Stimulated activated CD8-positive, alpha-beta memory T cell treated with anti-CD3 and anti-CD28 coated beads, Interleukin-15, amount 100 ng/mL, for 48 hours (primary cell): ENCODE results near the gene TANGO2.
"Not testable (repeated sequence)": the region's sequence is repeated elsewhere in the genome, so short reads cannot be mapped to it uniquely, and the experiment has no call there.

Experiments
- DNase-seq, 2 donors: peaks; one replicate each; pipeline ENCODE4 v3.0.0-alpha.2; 2020; ENCODE audit warnings: low read depth in 2 of 2

Gene TANGO2

GRCh38 chr22:20063271-20064139 lies 42.6 kb downstream of the TANGO2 start:
- DNase-seq, result no peak

DNA sequence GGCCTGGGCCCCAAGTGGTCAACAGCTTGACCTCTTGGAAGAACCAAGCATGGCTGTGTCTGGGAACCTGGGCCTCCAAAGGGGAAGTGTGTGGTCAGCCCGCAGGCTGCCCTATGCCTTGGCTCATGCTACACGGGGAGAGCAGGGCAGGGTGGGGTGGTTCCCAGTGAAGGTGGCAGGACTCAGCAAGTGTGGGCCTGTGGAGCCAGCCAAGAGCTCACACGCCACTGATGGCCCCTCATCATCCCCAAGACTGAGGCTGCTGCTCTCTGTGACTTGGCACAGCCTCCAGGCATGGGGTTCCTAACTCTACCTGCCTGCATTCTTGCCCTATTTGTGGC lies 43.2 kb downstream of the TANGO2 start:
- no peak for DNase-seq

DNA sequence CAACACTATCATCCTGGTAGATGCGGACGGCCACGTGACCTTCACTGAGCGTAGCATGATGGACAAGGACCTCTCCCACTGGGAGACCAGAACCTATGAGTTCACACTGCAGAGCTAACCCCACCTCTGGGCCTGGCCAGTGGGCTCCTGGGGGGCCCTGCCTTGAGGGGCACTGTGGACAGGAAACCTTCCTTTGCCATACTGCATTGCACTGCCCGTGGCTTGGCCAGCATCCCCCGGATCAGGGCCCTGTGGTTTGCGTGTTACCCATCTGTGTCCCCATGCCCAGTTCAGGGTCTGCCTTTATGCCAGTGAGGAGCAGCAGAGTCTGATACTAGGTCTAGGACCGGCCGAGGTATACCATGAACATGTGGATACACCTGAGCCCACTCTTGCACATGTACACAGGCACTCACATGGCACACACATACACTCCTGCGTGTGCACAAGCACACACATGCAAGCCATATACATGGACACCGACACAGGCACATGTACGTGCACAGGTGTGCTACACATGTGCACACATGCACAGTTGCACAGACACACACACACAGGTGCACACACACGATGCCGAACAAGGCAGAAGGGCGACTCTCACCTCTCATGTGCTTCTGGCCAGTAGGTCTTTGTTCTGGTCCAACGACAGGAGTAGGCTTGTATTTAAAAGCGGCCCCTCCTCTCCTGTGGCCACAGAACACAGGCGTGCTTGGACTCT lies 43.8 kb downstream of the TANGO2 start:
- no peak for DNase-seq

DNA sequence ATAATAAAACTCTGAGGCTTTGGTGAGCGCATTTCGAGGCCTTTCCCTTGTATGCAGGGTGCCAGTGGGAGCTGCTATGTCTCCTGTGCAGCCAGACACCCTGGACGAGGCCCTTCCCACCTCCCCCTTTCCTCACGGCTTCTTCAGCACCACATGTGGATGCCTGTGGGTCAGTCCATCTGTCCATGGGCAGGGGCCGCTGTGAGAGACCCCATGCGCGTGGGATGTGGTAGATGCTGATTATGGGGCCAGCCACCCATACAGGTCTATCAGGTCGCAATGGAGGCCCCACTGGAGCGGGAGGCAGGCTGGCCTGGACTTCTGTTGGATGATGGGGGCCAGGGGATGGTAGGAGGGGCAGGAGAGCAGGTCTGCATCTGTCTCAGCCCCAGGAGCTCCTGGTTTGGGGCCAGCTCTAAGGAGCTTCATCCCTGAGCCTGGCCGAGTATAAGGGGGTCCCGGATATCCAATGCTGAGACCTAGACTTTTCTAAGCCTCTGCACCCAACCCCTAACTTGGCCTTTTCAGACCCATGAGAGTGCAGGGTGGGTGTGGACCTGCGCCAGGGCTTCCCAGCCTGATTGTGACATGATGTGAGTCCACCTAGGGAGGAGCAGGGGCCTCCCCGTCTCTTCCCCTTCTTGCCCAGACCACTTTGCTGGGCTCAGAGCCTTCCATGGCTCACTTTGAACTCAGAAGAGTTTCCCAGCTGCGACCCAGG lies 45.1 kb downstream of the TANGO2 start:
- DNase-seq, result no peak

- no peak for DNase-seq
These were observed 45.9 kb downstream of the TANGO2 start for GRCh38 chr22:20066617-20067383.

DNA sequence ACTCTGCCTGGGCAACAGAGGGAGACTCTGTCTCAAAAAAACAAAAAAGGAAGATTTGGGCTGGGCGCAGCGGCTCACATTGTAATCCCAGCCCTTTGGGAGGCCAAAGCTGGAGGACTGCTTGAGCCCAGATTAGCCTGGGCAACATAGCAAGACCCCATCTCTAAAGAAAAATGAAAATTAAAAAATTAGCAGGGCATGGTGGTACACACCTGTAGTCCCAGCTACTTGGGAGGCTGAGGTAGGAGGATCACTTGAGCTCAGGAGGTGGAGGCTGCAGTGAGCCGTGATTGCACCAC lies 46.4 kb downstream of the TANGO2 start:
- not testable (repeated sequence) for DNase-seq

GRCh38 chr22:20068640-20069039 lies 47.7 kb downstream of the TANGO2 start:
- DNase-seq, result no peak

- no peak for DNase-seq
These were observed 48.6 kb downstream of the TANGO2 start for GRCh38 chr22:20069331-20070042.

DNA sequence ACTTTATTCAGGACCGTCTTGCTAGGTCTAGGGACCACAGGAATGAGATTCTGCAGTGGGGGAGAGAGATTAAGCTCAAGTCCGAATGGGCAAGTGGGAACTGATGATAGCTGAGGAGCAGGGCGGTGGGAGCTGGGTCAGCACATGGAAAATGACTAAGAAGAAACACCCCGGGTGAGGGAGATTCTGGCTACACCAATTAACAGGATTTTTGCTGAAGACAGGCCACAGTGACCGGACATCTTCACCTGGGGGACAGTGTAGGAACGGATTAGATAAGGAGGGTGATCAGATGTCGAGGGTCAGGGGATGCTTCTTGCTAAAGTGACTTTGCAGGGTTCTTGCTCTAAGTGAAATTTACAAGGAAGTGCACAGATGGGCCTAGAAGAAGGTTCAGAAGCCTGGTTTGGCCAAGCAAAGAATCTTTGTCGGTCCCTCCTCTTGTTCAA lies 50.6 kb downstream of the TANGO2 start:
- DNase-seq, result no peak

- DNase-seq, result no peak
These were observed 55.8 kb downstream of the TANGO2 start for GRCh38 chr22:20076627-20077172.

DNA sequence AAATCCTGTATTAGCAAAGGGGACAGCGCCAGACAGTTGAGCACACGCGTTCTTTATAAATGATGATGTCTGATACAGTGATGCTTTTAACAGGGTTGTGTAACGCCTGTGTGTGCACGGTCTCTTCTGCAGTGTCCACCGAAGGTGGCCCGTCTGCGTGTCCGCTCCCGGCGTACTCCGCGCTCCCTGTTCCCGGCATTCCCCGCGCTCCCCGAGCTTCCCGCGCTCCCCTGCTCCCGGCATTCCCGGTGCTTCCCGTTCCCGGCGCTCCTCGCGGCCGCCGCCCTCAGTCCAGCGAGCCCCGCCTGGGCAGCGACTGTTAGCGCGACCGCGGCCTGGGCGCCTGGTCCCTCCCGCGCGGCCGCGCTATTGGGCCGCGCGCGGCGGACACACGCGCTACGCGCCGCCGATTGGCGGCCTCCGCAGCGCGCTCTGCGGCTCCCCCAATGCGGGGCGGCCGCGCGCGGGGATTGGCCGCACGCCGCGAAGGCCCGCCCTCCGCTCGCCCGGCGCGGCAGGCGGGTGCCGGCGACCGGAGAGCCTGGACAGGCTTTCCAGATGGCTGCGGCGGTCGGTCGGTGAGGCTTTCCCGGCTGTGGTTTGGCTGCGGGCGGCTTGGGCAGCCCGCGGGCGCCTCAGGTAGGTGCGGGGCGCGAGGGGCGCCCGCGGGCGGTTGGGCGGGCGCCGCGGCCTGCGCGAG lies 59.0 kb downstream of the TANGO2 start, which contains the start of gene DGCR8:
Gene DGCR8 (plus strand): TSS at position 497 of the 700 bp plus-strand sequence. CDS start 5,723 bp downstream, outside the sequence.
- peak; percentile 67 to 71 for DNase-seq

DNA sequence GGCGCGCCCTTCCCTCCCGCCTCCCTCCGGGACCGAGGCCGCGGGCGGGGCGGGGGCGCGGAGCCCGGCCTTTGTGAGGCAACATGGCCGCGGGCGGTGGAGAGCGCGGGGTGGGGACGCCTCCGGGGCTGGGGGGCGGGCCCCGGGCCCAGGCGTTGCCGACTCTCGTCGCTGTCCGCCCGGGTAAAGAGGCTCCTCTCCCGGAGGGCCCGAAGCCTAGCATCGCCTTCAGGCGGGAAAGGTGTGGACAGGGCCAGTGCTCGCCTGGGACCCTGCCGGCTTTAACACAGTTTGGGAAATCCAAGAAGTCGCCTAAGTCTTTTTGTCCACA lies 59.5 kb downstream of the TANGO2 start:
- DNase-seq, result peak; percentile 59 to 63

GRCh38 chr22:20080776-20081654 lies 60.1 kb downstream of the TANGO2 start:
- DNase-seq, result no peak

GRCh38 chr22:20083157-20083890 lies 62.4 kb downstream of the TANGO2 start:
- DNase-seq, result no peak

DNA sequence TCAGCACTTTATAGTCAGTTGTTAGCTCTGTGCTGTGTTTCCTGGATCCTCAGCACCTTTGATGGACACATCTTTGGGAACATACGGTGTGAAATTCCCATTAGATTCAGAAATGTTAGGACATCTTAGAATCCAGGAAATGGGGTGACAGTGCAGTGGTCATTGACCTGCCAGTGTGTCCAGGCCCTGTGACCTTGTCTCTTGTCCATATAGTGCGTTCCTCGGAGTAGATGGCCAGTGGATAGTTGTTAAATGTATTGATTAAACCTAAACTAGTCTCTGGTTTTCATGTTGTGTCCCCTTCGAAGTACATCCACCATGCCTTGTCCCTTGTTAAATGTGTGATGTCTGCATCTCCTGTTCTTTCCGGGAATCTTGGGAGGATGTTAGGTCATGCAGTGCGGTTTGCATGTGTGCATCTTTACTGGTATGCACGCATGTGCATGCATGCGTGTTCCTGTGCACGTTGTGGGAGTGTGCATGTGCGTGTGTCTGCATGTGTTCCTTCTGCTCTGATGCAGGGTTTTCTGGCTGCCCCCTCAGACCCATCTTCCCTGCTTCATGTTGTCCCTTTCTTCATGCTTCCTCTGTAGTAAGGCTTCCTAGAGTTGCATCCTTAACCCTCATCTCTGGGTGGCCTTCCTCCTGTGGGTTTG lies 63.1 kb downstream of the TANGO2 start:
- DNase-seq, result no peak

GRCh38 chr22:20084547-20085413 lies 63.9 kb downstream of the TANGO2 start:
- DNase-seq, result no peak

- DNase-seq, result no peak
These were observed 64.7 kb downstream of the TANGO2 start for GRCh38 chr22:20085651-20086050.
